ENCODE measurements around the gene ELL2.
"Not testable (repeated sequence)": the region's sequence is repeated elsewhere in the genome, so short reads cannot be mapped to it uniquely, and the experiment has no call there.

The ELL2 gene

GRCh38 chr5:95874246-95874645 lies 87.4 kb downstream of the ELL2 start:
- DNase-seq = no peak

- no peak for DNase-seq
Observed at GRCh38 chr5:95873351-95873750, 88.3 kb downstream of the ELL2 start.

- no peak for DNase-seq
Observed at GRCh38 chr5:95872346-95873268, 89.0 kb downstream of the ELL2 start.

GRCh38 chr5:95871146-95871806 lies 90.4 kb downstream of the ELL2 start:
- DNase-seq = no peak

GRCh38 chr5:95870105-95870672 lies 91.5 kb downstream of the ELL2 start:
- DNase-seq = peak; percentile 74

- DNase-seq = not testable (repeated sequence)
Observed at GRCh38 chr5:95869173-95869855, 92.3 kb downstream of the ELL2 start.

- no peak for DNase-seq
Observed at GRCh38 chr5:95868136-95868535, 93.5 kb downstream of the ELL2 start.

GRCh38 chr5:95866435-95867040 lies 95.1 kb downstream of the ELL2 start:
- peak; percentile 46 for DNase-seq

- no peak for DNase-seq
Observed at GRCh38 chr5:95864944-95865504, 96.6 kb downstream of the ELL2 start.

GRCh38 chr5:95864456-95864855 lies 97.2 kb downstream of the ELL2 start:
- DNase-seq = no peak

- DNase-seq = peak; percentile 57
Observed at GRCh38 chr5:95863383-95863757, 98.3 kb downstream of the ELL2 start.

GRCh38 chr5:95862671-95863382 lies 98.8 kb downstream of the ELL2 start:
- DNase-seq = no peak

GRCh38 chr5:95861864-95862561 lies 99.6 kb downstream of the ELL2 start:
- DNase-seq = peak; percentile 81

GRCh38 chr5:95861221-95861863 lies 100.3 kb downstream of the ELL2 start:
- DNase-seq = peak; percentile 99

GRCh38 chr5:95859661-95860060 lies 102.0 kb downstream of the ELL2 start:
- no peak for DNase-seq

- DNase-seq = peak; percentile 99
Observed at GRCh38 chr5:95858661-95859595, 102.7 kb downstream of the ELL2 start.

GRCh38 chr5:95858023-95858461 lies 103.6 kb downstream of the ELL2 start:
- DNase-seq = peak; percentile 97

GRCh38 chr5:95857185-95857945 lies 104.3 kb downstream of the ELL2 start:
- DNase-seq = no peak
